DMS 273 (cell line): ENCODE data around the gene NUBPL.

Experiments used
- DNase-seq: peaks from one replicate; lab custom pipeline; 2025; ENCODE audit not compliant: unreplicated experiment; lab: John Stamatoyannopoulos, UW

Gene NUBPL

DNA sequence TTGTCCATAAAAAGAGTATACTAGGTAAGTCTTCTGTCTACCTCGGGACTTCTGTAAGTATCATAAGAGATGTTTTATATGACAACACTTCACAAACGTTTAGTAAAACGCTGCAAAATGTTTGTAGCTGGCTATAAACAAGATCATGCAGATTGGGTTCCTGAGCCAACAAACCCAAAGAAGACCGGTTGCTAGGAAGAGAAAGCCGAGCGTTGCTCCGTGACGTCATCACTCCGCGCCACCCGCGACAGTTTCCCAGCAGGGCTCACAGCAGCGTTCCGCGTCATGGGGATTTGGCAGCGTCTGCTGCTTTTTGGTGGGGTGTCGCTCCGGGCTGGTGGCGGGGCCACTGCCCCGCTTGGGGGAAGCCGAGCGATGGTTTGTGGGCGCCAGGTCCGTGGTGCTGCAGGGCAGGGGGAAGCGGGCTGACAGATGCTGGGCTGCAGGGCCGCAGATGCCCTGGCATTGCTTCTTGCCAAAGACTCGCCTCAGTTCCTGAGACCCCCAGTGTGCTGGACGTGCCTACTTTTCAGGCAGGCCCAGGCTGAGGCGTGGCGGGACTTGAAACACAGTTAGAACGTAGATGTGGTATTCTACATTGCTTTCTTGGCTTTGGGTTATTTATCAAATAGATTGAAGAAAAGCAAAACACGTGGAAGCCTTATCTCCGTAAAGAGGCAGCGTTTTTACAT is at the start of gene NUBPL:
Gene NUBPL (plus strand): TSS at position 250 of the 692 bp plus-strand sequence. CDS start 36 bp downstream, at position 286.
- DNase-seq: peak; percentile 98

DNA sequence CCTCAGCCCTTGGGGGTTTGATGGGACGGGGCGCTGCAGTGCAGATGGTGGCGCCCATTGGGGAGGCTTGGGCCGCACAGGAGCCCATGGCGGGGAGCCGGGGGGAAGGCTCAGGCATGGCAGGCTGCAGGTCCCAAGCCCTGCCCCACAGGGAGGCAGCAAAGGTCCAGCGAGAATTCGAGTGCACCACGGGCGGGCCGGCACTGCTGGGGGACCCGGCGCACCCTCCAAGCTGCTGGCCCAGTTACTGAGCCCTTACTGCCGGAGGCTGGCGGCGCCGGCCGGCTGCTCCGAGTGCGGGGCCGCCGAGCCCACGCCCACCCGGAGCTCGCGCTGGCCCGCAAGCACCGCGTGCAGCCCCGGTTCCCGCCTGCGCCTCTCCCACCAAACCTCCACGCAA is 34.1 kb upstream of the NUBPL start:
- no peak for DNase-seq

GRCh38 chr14:31527546-31527945 is 33.7 kb upstream of the NUBPL start:
- no peak for DNase-seq

GRCh38 chr14:31529053-31529452 is 32.2 kb upstream of the NUBPL start:
- DNase-seq: no peak

DNA sequence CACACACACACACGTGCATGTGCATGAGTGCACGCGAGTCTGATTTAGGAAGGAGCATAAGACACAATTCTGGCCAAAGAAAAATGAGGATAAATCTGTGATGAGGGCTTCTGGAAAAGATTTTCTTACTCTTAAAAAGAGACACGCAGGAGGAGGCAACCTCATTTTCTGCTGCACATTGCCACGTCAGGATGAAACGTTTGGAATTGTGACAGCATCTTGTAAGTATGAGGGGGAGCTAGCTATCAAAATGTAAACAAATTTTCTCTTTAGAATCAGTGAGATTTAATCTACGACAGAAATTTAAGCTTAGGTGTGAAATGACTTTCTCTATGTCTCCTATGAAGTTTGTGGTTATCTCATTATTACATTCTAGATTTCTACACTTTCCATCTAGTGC is 31.1 kb upstream of the NUBPL start:
- DNase-seq: no peak

DNA sequence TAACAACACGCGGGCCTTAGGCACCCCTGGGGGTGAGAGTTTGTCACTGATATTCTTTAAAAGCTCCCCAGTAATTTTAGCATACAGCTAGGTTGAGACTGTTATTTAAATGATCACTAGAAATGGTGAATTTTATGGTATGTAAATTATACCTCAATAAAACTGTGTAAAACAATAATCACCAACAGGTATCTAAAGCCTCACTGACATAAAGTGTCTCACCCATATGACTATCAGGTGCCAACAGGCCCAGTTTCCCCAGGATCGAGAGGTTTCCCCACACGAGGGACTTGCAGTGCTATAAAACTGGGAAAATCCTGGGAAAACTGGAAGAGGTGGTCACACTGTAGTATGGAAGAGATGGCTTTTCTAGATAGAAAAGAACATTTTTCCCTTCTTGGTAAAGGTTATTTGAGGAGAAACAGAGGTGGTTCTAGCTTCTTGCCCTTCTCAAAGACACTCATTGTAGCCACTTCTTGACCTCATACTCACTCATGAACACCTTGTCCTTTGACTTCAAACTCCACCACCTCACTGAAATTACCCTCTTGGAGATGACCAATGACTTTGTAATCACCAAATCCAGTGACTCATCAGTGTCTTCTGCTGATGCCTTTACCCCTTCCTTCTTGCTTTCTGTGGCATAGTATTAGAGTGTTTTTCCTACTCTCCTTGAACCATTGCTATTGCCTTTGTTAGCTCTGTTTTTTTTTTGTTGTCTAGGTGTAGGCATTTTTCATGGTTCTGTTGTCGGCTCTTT is 24.8 kb upstream of the NUBPL start:
- DNase-seq: no peak

- peak; percentile 17 for DNase-seq
Observed at GRCh38 chr14:31541702-31542101, 19.5 kb upstream of the NUBPL start.

- DNase-seq: peak; percentile 35
Observed at GRCh38 chr14:31543969-31544799, 17.0 kb upstream of the NUBPL start.

DNA sequence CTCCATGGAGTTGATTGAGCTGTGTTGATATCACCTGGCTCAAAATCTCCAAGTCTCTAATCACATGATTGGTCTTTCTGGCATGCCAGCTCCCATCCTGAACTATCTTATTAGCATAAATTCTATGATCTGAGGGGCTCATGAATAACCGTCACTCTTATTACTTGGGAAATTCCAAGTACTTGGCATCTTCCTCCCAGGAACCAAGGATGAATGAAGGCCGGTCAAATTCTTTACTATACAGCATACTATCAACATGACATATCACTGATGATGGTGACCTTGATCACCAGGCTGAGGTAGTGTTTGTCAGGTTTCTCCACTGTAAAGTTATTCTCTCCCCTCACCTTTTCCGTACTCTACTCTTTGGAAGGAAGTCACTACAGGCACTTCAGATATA is 16.4 kb upstream of the NUBPL start:
- DNase-seq: no peak

DNA sequence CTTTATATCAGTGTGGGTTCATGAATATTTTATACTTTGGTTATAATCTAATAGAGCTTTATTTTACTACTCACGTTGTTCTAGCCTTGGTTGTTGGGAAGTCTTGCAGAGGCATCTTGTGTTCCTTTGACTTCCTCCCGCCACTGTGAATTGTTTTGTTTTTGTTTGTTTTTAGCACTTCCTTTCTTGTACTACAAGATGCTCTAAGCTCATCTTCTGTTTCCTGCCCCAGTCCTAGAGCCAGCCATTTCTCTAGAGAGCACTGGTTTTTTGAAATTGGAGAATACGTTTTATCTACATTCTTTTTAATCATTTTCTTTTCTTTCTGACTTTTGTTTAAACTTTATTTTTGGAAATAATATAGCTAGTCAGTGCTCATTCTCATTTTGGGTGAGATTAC is 15.9 kb upstream of the NUBPL start:
- no peak for DNase-seq

DNA sequence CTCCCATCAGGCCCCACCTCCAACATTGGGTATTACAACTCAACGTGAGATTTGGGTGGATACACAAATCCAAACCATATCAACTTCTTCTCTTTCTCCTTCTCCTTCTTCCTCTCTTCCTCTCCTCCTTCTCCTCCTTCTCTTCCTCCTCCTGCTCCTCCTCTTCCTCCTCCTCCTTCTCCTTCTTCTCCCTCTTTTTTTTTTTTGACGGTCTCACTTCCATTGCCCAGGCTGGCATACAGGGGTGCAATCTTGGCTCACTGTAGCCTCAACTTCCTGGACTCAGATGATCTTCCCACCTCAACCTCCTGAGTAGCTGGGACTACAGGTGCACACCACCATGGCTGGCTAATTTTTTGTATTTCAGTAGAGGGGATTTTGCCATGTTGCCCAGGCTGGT is 11.4 kb upstream of the NUBPL start:
- no peak for DNase-seq

GRCh38 chr14:31550589-31550988 is 10.6 kb upstream of the NUBPL start:
- no peak for DNase-seq

- no peak for DNase-seq
Observed at GRCh38 chr14:31556191-31556590, 5.0 kb upstream of the NUBPL start.

DNA sequence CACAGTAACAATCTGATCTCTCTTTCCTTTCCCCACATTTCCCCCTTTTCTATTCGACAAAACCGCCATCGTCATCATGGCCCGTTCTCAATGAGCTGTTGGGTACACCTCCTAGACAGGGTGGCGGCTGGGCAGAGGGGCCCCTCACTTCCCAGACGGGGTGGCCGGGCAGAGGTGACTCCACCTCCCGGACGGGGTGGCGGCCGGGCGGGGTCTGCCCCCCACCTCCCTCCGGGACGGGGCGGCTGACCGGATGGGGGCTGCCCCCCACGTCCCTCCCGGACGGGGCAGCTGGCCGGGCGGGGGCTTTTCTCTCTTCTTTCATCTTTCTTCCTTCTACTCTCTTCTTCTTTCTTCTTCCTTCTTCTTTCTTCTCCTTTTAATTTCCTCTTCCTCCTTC is 1.3 kb upstream of the NUBPL start:
- no peak for DNase-seq

DNA sequence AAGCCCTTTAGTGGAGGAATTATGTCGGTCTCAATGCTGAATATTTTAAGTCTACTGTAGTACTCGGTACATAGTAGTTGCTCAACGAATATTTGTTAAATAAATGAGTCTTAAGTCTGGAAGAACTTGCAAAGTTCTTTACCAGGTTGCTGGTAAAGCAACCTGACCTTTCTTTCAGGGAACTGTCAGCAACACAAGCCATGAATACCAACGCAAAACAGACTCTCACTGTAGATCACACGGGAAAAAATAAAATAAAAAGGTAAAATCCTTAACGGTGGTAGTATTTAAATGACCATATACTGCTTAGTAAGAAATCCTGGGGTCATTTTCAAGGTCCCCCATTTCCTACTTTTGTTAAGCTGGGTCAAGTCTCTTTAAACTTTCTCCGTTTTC is 447 bp upstream of the NUBPL start:
- peak; percentile 36 for DNase-seq

DNA sequence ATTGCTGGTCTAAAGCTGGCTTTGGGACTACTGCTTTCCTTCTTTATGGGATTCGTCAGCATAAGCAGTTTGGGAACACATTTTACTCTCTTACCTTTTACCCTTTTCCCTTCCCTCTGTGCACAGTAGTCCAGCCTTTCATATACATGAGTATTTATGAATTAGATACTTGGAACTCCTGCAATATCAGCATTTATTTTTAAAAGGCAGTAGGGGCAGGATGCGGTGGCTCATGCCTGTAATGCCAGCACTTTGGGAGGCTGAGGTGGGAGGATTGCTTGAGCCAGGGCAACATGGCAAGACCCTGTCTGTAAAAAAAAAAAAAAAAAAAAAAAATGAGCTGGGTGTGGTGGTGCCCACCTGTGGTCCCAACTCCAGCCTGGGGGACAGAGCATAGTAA is 3.0 kb downstream of the NUBPL start:
- DNase-seq: no peak

DNA sequence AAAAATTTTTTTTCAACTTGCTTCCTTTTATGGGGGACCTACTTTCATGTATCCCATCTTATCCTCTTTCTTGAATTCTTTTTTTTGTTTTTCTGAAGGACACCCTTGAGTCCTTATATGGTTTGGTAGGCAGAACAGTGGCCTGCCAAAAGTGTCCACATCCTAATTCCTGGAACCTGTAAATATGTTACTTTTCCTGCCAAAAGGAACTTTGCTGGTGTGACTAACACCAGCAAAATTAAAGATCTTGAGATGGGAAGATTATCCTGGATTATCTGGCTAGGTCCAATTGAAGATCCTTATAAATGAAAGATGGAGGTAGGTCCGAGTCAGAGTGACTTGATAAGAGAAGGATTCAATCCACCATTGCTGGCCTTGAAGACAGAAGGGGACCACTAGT is 5.3 kb downstream of the NUBPL start:
- DNase-seq: no peak

GRCh38 chr14:31567655-31568054 is 6.5 kb downstream of the NUBPL start:
- no peak for DNase-seq

- no peak for DNase-seq
Observed at GRCh38 chr14:31568161-31568560, 7.0 kb downstream of the NUBPL start.

DNA sequence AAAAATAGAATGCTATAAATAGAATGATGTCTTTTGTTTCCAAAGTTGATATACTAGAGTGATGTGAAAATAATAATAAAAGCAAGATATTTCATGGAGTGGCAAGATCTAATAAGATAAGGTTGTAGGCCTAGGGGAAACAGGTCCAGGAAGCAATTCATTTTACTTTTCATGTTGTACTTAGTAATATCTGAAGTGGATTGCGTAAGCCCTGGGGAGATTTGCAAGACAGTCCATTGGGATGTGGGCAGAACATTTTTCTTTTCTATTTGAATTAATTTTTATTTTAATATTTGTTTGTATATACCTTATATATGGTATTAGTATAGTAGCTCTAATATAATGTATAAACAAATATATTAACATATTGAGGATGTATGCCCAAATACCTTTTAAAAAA is 7.5 kb downstream of the NUBPL start:
- DNase-seq: no peak

DNA sequence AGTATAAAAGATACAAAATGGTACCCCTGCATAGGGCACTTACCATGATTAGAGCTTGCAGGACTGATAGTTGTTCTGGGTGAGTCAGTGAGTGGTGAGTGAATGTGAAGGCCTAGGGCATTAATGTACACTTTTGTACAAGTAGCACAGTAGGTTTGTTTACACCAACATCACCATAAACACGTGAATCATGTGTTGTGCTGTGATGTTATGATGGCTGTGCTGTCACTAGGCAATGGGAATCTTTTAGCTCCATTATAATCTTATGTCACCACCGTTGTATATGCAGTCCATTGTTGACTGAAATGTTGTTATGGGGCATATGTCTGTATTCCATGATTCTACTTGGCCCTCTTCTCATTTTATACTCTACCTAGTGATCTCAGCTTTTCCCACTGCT is 11.8 kb downstream of the NUBPL start:
- no peak for DNase-seq

DNA sequence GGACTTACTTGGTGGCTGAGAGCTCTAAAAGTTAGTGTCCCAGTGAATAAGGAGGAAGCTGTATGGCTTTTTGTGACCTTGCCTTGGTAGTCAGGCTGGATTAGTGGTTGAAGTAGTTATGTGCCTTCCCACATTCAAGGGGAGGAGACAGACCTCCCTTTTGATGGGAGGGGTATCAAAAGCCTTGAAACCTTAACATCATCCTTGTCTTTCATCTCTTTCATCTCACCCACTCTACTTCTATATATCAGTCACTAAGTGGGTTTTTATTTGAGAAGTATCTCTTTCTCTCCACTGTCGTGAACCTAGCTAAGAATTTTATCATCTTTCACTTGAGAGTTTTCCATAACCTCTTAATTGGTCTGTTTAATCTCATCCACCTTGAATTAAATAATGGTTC is 15.7 kb downstream of the NUBPL start:
- no peak for DNase-seq
